K562 (cell line): ENCODE results near the gene DISC1.

ENCODE experiments used
- CREB1 ChIP-seq, 2 experiments: sonication (generic) in 1 of 2; formaldehyde crosslinking in 1 of 2; IDR thresholded peaks; 2 replicates each; pipeline versions ENCODE4 v1.6.1 to v1.8.0; 2012 to 2022; ENCODE audit warnings: inconsistent platforms in 1 of 2, mild to moderate bottlenecking in 1 of 2, missing genetic modification reagents in 1 of 2, moderate library complexity in 1 of 2
- CTCF ChIP-seq, 3 experiments: IDR thresholded peaks in 2 of 3; conservative IDR thresholded peaks in 1 of 3; 2 replicates each; pipeline ENCODE4 v1.5.1; 2011 to 2012; ENCODE audit warnings: low read length in 3 of 3, mild to moderate bottlenecking in 3 of 3, control low read depth in 2 of 3, improper control_type of control experiment in 1 of 3, inconsistent platforms in 1 of 3, low read depth in 1 of 3, mixed read lengths in 1 of 3, moderate library complexity in 1 of 3; ENCODE audit not compliant: insufficient read depth in 2 of 3
- EZH2 ChIP-seq: IDR thresholded peaks from 2 replicates; pipeline ENCODE4 v1.6.1; 2012; ENCODE audit warnings: low read depth, mild to moderate bottlenecking, inconsistent platforms, low read length, borderline replicate concordance
- ZEB2 ChIP-seq: fragments of 450-650 bp; IDR thresholded peaks from 2 replicates; pipeline ENCODE4 v1.6.1; 2016
- ZSCAN29 ChIP-seq: fragments of 450-650 bp; IDR thresholded peaks from 2 replicates; pipeline ENCODE4 v1.6.1; 2017

GRCh38 chr1:231757101-231757404, 130.5 kb downstream of the DISC1 start:
- TF ChIP-seq ZSCAN29 (no peak), CREB1 (IDR thresholded peaks at IDR 0.05) (no peak), CREB1 (CRISPR knock-in tag; IDR thresholded peaks at IDR 0.05) (no peak), CTCF (IDR thresholded peaks at IDR 0.05 in 2 of 3, conservative IDR thresholded peaks at IDR 0.05 in 1 of 3; ENCODE audit: insufficient read depth in 2 of 3, low read depth in 1 of 3, low read length in 3 of 3) (no peak), EZH2 (no peak), ZEB2 (no peak)
